ENCODE results near the gene FCAR. TPM values are rescaled to one million over a fixed set of nuclear protein-coding genes. Genes with fewer than 3 reads are reported as not detected.

Gene FCAR
- total RNA-seq = not detected in 2 replicates

DNA sequence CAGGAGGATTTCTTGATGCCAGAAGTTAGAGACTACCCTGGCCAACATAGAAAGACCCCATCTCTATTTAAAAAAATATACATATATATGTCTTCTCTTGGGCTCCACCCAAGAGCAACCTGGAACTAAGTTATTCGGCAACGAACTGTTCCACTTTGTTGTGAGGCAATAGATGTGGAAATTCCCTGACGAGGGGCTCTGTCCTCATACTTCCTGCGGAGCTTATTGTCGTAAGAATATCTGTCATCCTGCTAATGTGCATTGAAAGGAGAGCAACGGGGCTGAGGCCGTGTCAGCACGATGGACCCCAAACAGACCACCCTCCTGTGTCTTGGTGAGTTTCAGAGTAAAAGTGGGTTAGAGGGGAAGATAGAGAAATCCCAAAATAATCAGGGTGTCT, at the start of gene FCAR:
Gene FCAR, plus strand, starts transcription at position 246 of the 400 bp plus-strand sequence. Its CDS starts 55 bp downstream, at position 301.

DNA sequence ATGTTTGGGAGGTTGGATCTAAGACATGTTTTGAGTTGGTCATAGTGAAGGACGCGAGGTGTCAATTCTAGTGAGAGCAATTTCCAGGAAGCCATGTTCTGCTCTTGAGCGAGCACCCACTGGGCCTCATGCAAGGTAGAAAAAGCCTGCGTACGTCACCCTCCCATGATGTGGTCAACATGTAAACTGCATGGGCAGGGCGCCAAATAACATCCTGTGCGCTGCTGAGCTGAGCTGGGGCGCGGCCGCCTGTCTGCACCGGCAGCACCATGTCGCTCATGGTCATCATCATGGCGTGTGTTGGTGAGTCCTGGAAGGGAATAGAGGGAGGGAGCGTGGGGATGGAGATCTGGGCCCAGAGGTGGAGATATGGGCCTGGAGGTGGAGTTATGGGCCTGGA, 41.5 kb upstream of the FCAR start, which contains the start of gene KIR2DS4:
Gene KIR2DS4, plus strand, starts transcription at position 181 of the 400 bp plus-strand sequence.

DNA sequence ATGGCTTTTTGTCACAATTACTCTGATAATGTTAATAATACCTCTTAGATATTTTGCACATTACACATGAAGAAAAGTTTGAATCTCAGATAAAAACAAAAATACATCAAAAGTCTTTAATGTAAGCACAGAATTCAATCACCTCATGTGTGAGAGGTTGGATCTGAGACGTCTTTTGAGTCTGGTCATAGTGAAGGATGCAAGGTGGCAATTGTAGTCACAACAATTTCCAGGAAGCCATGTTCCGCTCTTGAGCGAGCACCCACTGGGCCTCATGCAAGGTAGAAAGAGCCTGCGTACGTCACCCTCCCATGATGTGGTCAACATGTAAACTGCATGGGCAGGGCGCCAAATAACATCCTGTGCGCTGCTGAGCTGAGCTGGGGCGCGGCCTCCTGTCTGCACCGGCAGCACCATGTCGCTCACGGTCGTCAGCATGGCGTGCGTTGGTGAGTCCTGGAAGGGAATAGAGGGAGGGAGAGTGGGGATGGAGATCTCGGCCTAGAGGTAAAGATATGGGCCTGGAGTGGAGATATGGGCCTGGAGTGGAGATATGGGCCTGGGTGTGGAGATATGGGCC, 23.9 kb upstream of the FCAR start, which contains the start of gene KIR3DL2:
Gene KIR3DL2, plus strand, starts transcription at position 383 of the 580 bp plus-strand sequence. Its CDS starts 33 bp downstream, at position 416.

DNA sequence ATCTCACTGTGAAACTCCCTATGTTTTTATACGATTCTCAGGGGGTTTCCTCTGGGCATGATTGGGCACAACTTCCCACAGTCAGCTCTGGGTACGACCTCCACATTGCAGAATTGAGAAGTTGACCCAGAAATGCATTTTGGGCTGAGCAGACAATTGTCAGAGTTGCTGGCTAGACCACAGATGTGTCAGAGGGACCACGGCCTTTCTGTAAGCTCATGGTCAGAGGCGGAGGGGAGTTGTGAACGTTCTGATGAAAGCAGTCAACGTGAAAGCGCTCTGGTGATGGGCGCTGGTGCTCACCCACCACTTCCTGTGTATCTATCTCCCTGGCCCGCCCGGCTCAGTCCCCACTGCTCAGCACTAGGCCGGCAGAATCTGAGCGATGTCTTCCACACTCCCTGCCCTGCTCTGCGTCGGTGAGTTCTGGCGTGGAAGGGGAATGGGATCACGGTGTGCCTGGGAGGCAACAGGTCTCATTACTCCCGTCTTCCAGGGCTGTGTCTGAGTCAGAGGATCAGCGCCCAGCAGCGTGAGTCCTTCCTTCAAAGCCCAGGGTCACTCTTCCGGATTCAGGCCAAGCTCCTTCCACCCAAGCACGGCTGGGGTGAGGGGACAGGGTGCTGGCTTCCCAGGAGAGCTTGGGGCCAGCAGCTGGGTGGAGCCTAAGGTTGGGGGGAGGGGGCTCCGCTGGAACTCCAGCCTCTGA, 31.9 kb downstream of the FCAR start, which contains the start of gene NCR1:
Gene NCR1, plus strand, starts transcription at position 346 of the 709 bp plus-strand sequence. Its CDS starts 40 bp downstream, at position 386.

Other genes with a start within 250 kb of the FCAR start
- gene LILRB1, start 243.8 kb upstream of the FCAR start, total RNA-seq = not detected in 2 replicates
- gene LILRB4, start 211.2 kb upstream of the FCAR start, total RNA-seq = not detected in 2 replicates
- gene KIR3DL3, start 149.8 kb upstream of the FCAR start, total RNA-seq = not detected in 2 replicates
- gene KIR2DL3, start 135.7 kb upstream of the FCAR start, total RNA-seq = not detected in 2 replicates
- gene KIR2DL1, start 104.4 kb upstream of the FCAR start, total RNA-seq = not detected in 2 replicates
- not detected in 2 replicates for gene KIR2DL4, start 70.6 kb upstream of the FCAR start, total RNA-seq
- gene KIR3DL1, start 57.8 kb upstream of the FCAR start, total RNA-seq = not detected in 2 replicates
- gene KIR2DS4, start 41.6 kb upstream of the FCAR start, total RNA-seq = not detected in 2 replicates
- not detected in 2 replicates for gene KIR3DL2, start 23.8 kb upstream of the FCAR start, total RNA-seq
- gene NCR1, start 31.9 kb downstream of the FCAR start, total RNA-seq = not detected in 2 replicates
- gene NLRP7, start 73.3 kb downstream of the FCAR start, total RNA-seq = not detected in 2 replicates
- gene NLRP2, start 92.1 kb downstream of the FCAR start, total RNA-seq = 0.77 and 0.85 TPM in 2 replicates
- gene GP6, start 164.0 kb downstream of the FCAR start, total RNA-seq = not detected in 2 replicates
- gene RDH13, start 188.9 kb downstream of the FCAR start, total RNA-seq = 10.0 and 11.3 TPM in 2 replicates
- gene EPS8L1, start 201.6 kb downstream of the FCAR start, total RNA-seq = 0.56 and 1.3 TPM in 2 replicates
- 31.0 and 42.9 TPM in 2 replicates for gene PPP1R12C, start 243.4 kb downstream of the FCAR start, total RNA-seq